Panc1 (cell line): ENCODE measurements around the gene SCAMP1. TPM values are rescaled to one million over a fixed set of nuclear protein-coding genes. Genes with fewer than 3 reads are reported as not detected.
"Not testable (repeated sequence)": the region's sequence is repeated elsewhere in the genome, so short reads cannot be mapped to it uniquely, and the experiment has no call there.

Experiments
- ATAC-seq: fragments of 200-7000 bp; cut with Tn5 transposase; 2 replicates; pipeline ENCODE4 v1.9.1; 2020; ENCODE audit warnings: mild to moderate bottlenecking, moderate library complexity
- BruUV-seq: library from RNA; stranded (reverse); fragments of 400-500 nt; replicated peaks from 2 replicates; lab custom pipeline; 2021; lab: Mats Ljungman, UMichigan
- CTCF ChIA-PET: fragments of 300-600 bp; sonication (Branson Sonifier 250); formaldehyde crosslinking; loops from one replicate; lab custom pipeline; 2022; ENCODE audit warnings: antibody characterized with exemption; lab: Charles Lee
- POLR2A ChIA-PET: fragments of 300-600 bp; sonication (Branson Sonifier 250); formaldehyde crosslinking; loops from one replicate; lab custom pipeline; 2022; ENCODE audit warnings: antibody characterized with exemption; lab: Charles Lee
- DNase-seq: peaks from one replicate; pipeline ENCODE4 v3.0.0-alpha.2; 2010; ENCODE audit warnings: low read depth, low spot score
- H3K27ac ChIP-seq: 2 replicates; pipeline ENCODE4 v1.5.1; 2011; ENCODE audit warnings: mild to moderate bottlenecking, low read length, inconsistent platforms
- H3K27me3 ChIP-seq: fragments of 200-500 bp; sonication (Bioruptor generic); 2 replicates; pipeline ENCODE4 v1.6.0; 2014; ENCODE audit warnings: low read length, inconsistent platforms; ENCODE audit not compliant: control insufficient read depth, insufficient read depth
- H3K36me3 ChIP-seq: fragments of 200-500 bp; sonication (Bioruptor generic); 2 replicates; pipeline ENCODE4 v1.5.1; 2014; ENCODE audit warnings: inconsistent platforms, mild to moderate bottlenecking, low read length, moderate library complexity; ENCODE audit not compliant: control insufficient read depth, insufficient read depth
- H3K4me1 ChIP-seq: 2 replicates; pipeline ENCODE4 v1.5.1; 2011; ENCODE audit warnings: inconsistent platforms, mild to moderate bottlenecking, low read length, moderate library complexity; ENCODE audit not compliant: control insufficient read depth, insufficient read depth
- H3K4me3 ChIP-seq, 2 experiments: 2 replicates each; pipeline ENCODE4 v1.5.1; 2011 to 2012; ENCODE audit warnings: low read depth in 2 of 2, low read length in 2 of 2, mild to moderate bottlenecking in 2 of 2, inconsistent platforms in 1 of 2, moderate library complexity in 1 of 2
- H3K9me3 ChIP-seq: fragments of 200-500 bp; sonication (Bioruptor generic); 2 replicates; pipeline ENCODE4 v1.5.1; 2014; ENCODE audit warnings: low read depth, mild to moderate bottlenecking, inconsistent platforms, low read length, moderate library complexity; ENCODE audit not compliant: control insufficient read depth, insufficient read depth
- CTCF ChIP-seq: fragments of 450-650 bp; IDR thresholded peaks from 2 replicates; pipeline ENCODE4 v1.5.1; 2017; ENCODE audit warnings: mild to moderate bottlenecking
- POLR2AphosphoS5 ChIP-seq: IDR thresholded peaks from 2 replicates; pipeline ENCODE4 v1.6.1; 2012; ENCODE audit warnings: mild to moderate bottlenecking, low read depth, low read length, moderate library complexity
- REST ChIP-seq, 2 experiments: IDR thresholded peaks; 2 replicates each; pipeline ENCODE4 v1.6.1; 2011 to 2012; ENCODE audit warnings: low read depth in 2 of 2, control low read depth in 1 of 2, low read length in 1 of 2, mild to moderate bottlenecking in 1 of 2, moderate library complexity in 1 of 2; ENCODE audit not compliant: insufficient read depth in 1 of 2
- SIN3A ChIP-seq: IDR thresholded peaks from 2 replicates; pipeline ENCODE4 v1.6.1; 2012; ENCODE audit warnings: low read depth, mild to moderate bottlenecking, low read length, moderate library complexity, borderline replicate concordance; ENCODE audit not compliant: insufficient read depth
- TCF7L2 ChIP-seq: IDR thresholded peaks from 2 replicates; pipeline ENCODE4 v1.6.1; 2011; ENCODE audit warnings: mild to moderate bottlenecking, low read depth, low read length, inconsistent platforms
- in situ Hi-C: cut with HindIII; loops from 2 replicates; pipeline ENCODE4 v1.10.0; 2016; ENCODE audit warnings: low sequenced_read_pairs, low pct_unique_long_range_greater_than_20kb
- intact Hi-C: fragments of 100-400 bp; cut with micrococcal nuclease; formaldehyde crosslinking; loops from one replicate; pipeline ENCODE4 v1.10.0; 2022; ENCODE audit not compliant: unreplicated experiment
- total RNA-seq: library from RNA; stranded (reverse); gene quantifications from one replicate; pipeline ENCODE4 v1.2.1, GENCODE V29; 2021; ENCODE audit not compliant: unreplicated experiment

Gene SCAMP1
- total RNA-seq, 1 experiment from 2014 or later: 51.3 TPM

GRCh38 chr5:78449103-78449502 lies 88.7 kb downstream of the SCAMP1 start:
- in situ Hi-C loops (no loop called here), intact Hi-C loops (no loop called here)
- ChIA-PET CTCF (no interaction called here), POLR2A (interaction anchor here (0.7 kb wide), 1 partner anchor 14 kb away, joined by 3 read pairs; no protein-coding TSS in a partner anchor)
- no TSS peak for BruUV-seq
- H3K4me1 ChIP-seq: no peaks in the 10 kb centered on the region
- H3K4me3 ChIP-seq: no peak overlapping the region
- H3K27me3 ChIP-seq: no peaks in the 10 kb centered on the region
- H3K27ac ChIP-seq: no peak overlapping the region
- TF ChIP-seq TCF7L2 (no peak), REST (IDR thresholded peaks at IDR 0.05; ENCODE audit: insufficient read depth in 1 of 2, low read depth in 2 of 2, low read length in 1 of 2) (no peak), CTCF (no peak), SIN3A (no peak), POLR2AphosphoS5 (no peak)
- H3K9me3 ChIP-seq: no peaks in the 10 kb centered on the region
- no peak for ATAC-seq
- H3K36me3 ChIP-seq: no peaks in the 10 kb centered on the region
- DNase-seq: no peak

GRCh38 chr5:78457507-78457906 lies 97.1 kb downstream of the SCAMP1 start:
- DNase-seq, H3K27ac ChIP-seq, H3K36me3 ChIP-seq, intact Hi-C loops, BruUV-seq, H3K4me1 ChIP-seq, ATAC-seq, POLR2A ChIA-PET, H3K4me3 ChIP-seq, CTCF ChIA-PET, H3K9me3 ChIP-seq, in situ Hi-C loops, H3K27me3 ChIP-seq: not testable (repeated sequence)

GRCh38 chr5:78458843-78459242 lies 98.4 kb downstream of the SCAMP1 start:
- no peak for ATAC-seq
- Histone ChIP-seq H3K36me3 (no peaks in the 10 kb centered on the region), H3K9me3 (no peaks in the 10 kb centered on the region), H3K27me3 (no peaks in the 10 kb centered on the region), H3K27ac (no peak overlapping the region), H3K4me3 (no peak overlapping the region), H3K4me1 (no peaks in the 10 kb centered on the region)
- ChIA-PET POLR2A (no interaction called here), CTCF (no interaction called here)
- in situ Hi-C loops (no loop called here), intact Hi-C loops (no loop called here)
- TF ChIP-seq TCF7L2 (no peak), REST (IDR thresholded peaks at IDR 0.05; ENCODE audit: insufficient read depth in 1 of 2, low read depth in 2 of 2, low read length in 1 of 2) (no peak), POLR2AphosphoS5 (no peak), SIN3A (no peak), CTCF (no peak)
- BruUV-seq: no TSS peak
- DNase-seq: no peak
